Suprapubic skin (tissue), 4 donors: Measurements from ENCODE around the gene YARS1.

ENCODE experiments used
- POLR2A ChIP-seq, 2 donors: fragments of 450-650 bp; IDR thresholded peaks; one replicate each; pipeline ENCODE4 v1.6.1; 2017; ENCODE audit warnings: antibody characterized with exemption in 2 of 2, mild to moderate bottlenecking in 2 of 2, moderate library complexity in 2 of 2
- POLR2AphosphoS5 ChIP-seq, 3 donors: sonication (generic); formaldehyde crosslinking; IDR thresholded peaks; one replicate each; pipeline ENCODE4 v1.6.1; 2017; ENCODE audit warnings: antibody characterized with exemption in 3 of 3
- TF ChIP-seq, protein P1 (sequence below), 2 donors: fragments of 200-600 bp in 1 of 2; fragments of 450-650 bp in 1 of 2; sonication (generic) in 1 of 2; IDR thresholded peaks; one replicate each; pipeline ENCODE4 v1.5.1; 2016 to 2019; ENCODE audit warnings: antibody characterized with exemption in 2 of 2, mild to moderate bottlenecking in 1 of 2, moderate library complexity in 1 of 2

DNA sequence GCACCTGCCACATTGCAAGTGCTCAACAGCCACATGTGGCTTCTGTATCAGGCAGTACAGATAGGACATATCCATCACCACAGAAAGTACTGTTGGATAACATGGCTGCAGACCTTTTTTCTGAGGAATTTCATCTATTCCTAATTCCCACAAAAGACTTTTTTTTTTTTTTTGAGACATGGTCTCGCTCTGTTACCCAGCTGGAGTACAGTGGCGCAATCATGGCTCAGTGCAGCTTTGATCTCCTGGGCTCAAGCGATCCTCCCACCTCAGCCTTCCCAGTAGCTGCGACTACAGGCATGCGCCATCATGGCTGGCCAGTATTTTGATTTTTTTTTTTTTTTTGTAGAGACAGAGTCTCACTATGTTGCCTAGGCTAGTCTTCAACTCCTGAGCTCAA is 33.3 kb downstream of the YARS1 start:
- TF ChIP-seq POLR2AphosphoS5 (IDR thresholded peaks at IDR 0.05), result no peak
- TF ChIP-seq POLR2A (IDR thresholded peaks at IDR 0.05), result no peak
- TF ChIP-seq, protein P1, sequence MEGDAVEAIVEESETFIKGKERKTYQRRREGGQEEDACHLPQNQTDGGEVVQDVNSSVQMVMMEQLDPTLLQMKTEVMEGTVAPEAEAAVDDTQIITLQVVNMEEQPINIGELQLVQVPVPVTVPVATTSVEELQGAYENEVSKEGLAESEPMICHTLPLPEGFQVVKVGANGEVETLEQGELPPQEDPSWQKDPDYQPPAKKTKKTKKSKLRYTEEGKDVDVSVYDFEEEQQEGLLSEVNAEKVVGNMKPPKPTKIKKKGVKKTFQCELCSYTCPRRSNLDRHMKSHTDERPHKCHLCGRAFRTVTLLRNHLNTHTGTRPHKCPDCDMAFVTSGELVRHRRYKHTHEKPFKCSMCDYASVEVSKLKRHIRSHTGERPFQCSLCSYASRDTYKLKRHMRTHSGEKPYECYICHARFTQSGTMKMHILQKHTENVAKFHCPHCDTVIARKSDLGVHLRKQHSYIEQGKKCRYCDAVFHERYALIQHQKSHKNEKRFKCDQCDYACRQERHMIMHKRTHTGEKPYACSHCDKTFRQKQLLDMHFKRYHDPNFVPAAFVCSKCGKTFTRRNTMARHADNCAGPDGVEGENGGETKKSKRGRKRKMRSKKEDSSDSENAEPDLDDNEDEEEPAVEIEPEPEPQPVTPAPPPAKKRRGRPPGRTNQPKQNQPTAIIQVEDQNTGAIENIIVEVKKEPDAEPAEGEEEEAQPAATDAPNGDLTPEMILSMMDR (IDR thresholded peaks at IDR 0.05), result no peak
